Neural crest cell (in vitro differentiated cells): ENCODE results near the gene C1orf35. TPM values are rescaled to one million over a fixed set of nuclear protein-coding genes. Genes with fewer than 3 reads are reported as not detected.

Experiments
- DNase-seq: peaks from one replicate; pipeline ENCODE4 v3.0.0; 2021; ENCODE audit warnings: low read depth, mixed read lengths, low spot score
- H3K27ac Mint-ChIP-seq: one replicate; pipeline ENCODE4 v1.8.0; 2021; ENCODE audit warnings: mild to moderate bottlenecking, mixed read lengths; ENCODE audit not compliant: unreplicated experiment
- H3K27me3 Mint-ChIP-seq: 2 replicates; pipeline ENCODE4 v1.8.0; 2021; ENCODE audit warnings: low read depth, mild to moderate bottlenecking, mixed read lengths
- H3K36me3 Mint-ChIP-seq: 2 replicates; pipeline ENCODE4 v1.8.0; 2021; ENCODE audit warnings: low read depth, mild to moderate bottlenecking, mixed read lengths
- H3K4me1 Mint-ChIP-seq: 2 replicates; pipeline ENCODE4 v1.8.0; 2021; ENCODE audit warnings: mixed read lengths
- H3K4me3 Mint-ChIP-seq: one replicate; pipeline ENCODE4 v1.8.0; 2021; ENCODE audit warnings: mild to moderate bottlenecking, mixed read lengths
- H3K9me3 Mint-ChIP-seq: 2 replicates; pipeline ENCODE4 v1.8.0; 2021; ENCODE audit warnings: mixed read lengths
- CTCF ChIP-seq: fragments of 200-600 bp; sonication (generic); conservative IDR thresholded peaks from 2 replicates; pipeline ENCODE4 v1.5.0; 2021; ENCODE audit warnings: antibody characterized with exemption, mild to moderate bottlenecking
- total RNA-seq: library from RNA; stranded (reverse); gene quantifications from 2 replicates; pipeline ENCODE4 v1.2.1, GENCODE V29; 2021

C1orf35 gene
- total RNA-seq, 1 donor from 2014 or later: 29.7 TPM

- no peak overlapping the region for H3K4me3 Mint-ChIP-seq
- no peak for DNase-seq
- H3K4me1 Mint-ChIP-seq: peaks cover 4% of the 10 kb centered on the region
- H3K27ac Mint-ChIP-seq: no peak overlapping the region
- H3K36me3 Mint-ChIP-seq: no peaks in the 10 kb centered on the region
- H3K27me3 Mint-ChIP-seq: peaks cover 71% of the 10 kb centered on the region
- no peaks in the 10 kb centered on the region for H3K9me3 Mint-ChIP-seq
- no peak for TF ChIP-seq CTCF
Observed at GRCh38 chr1:228062085-228062791, 40.9 kb downstream of the C1orf35 start.

GRCh38 chr1:228061411-228062084 is 41.6 kb downstream of the C1orf35 start:
- no peak for DNase-seq
- Mint-ChIP-seq H3K27me3 (peaks cover 71% of the 10 kb centered on the region), H3K4me3 (no peak overlapping the region), H3K36me3 (no peaks in the 10 kb centered on the region), H3K27ac (no peak overlapping the region), H3K4me1 (peaks cover 4% of the 10 kb centered on the region), H3K9me3 (no peaks in the 10 kb centered on the region)
- TF ChIP-seq CTCF: no peak

- DNase-seq: no peak
- Mint-ChIP-seq H3K4me1 (peaks cover 4% of the 10 kb centered on the region), H3K4me3 (no peak overlapping the region), H3K9me3 (no peaks in the 10 kb centered on the region), H3K36me3 (no peaks in the 10 kb centered on the region), H3K27ac (no peak overlapping the region), H3K27me3 (peaks cover 75% of the 10 kb centered on the region)
- TF ChIP-seq CTCF: no peak
Observed at GRCh38 chr1:228060458-228061190, 42.5 kb downstream of the C1orf35 start.

GRCh38 chr1:228059634-228060457 is 43.3 kb downstream of the C1orf35 start:
- Mint-ChIP-seq H3K27ac (no peak overlapping the region), H3K27me3 (peaks cover 73% of the 10 kb centered on the region), H3K36me3 (no peaks in the 10 kb centered on the region)

More at GRCh38 chr1:228059634-228060457, 43.3 kb downstream of the C1orf35 start:
- Mint-ChIP-seq H3K4me3 (no peak overlapping the region), H3K4me1 (peaks cover 4% of the 10 kb centered on the region), H3K9me3 (no peaks in the 10 kb centered on the region)
- peak; percentile 33 for DNase-seq
- no peak for TF ChIP-seq CTCF
